Keratinocyte (primary cell): ENCODE measurements around the gene MRPL40.

Source experiments
- CTCF ChIP-seq, 3 experiments: IDR thresholded peaks in 1 of 3; conservative IDR thresholded peaks in 1 of 3; optimal IDR thresholded peaks in 1 of 3; 2 replicates in 2 of 3; 3 replicates in 1 of 3; pipeline versions ENCODE3 to v1.5.1; 2011; ENCODE audit warnings: low read length in 3 of 3, mild to moderate bottlenecking in 3 of 3, moderate library complexity in 2 of 3, control low read depth in 1 of 3, inconsistent platforms in 1 of 3; ENCODE audit not compliant: insufficient read depth in 2 of 3; ENCODE audit errors: extremely low read depth in 1 of 3
- EZH2 ChIP-seq: IDR thresholded peaks from one replicate; pipeline ENCODE4 v1.6.1; 2012; ENCODE audit warnings: inconsistent platforms, mild to moderate bottlenecking, low read length, moderate library complexity

GRCh38 chr22:19398206-19398605 is 34.1 kb upstream of the MRPL40 start:
- TF ChIP-seq CTCF (optimal IDR thresholded peaks at IDR 0.05 in 1 of 3, IDR thresholded peaks at IDR 0.05 in 1 of 3, conservative IDR thresholded peaks at IDR 0.05 in 1 of 3; ENCODE audit: extremely low read depth in 1 of 3, insufficient read depth in 2 of 3, low read length in 3 of 3) (no peak), EZH2 (no peak)
